Testis (tissue), 3 donors: ENCODE data around the gene MYO1E. TPM values are rescaled to one million over a fixed set of nuclear protein-coding genes. Genes with fewer than 3 reads are reported as not detected.

ENCODE experiments used
- DNase-seq: peaks from one replicate; pipeline ENCODE4 v3.0.0-alpha.2; 2019
- H3K27ac ChIP-seq, 2 donors: fragments of 200-600 bp; sonication (generic); one replicate each; pipeline ENCODE4 v1.5.1; 2019
- H3K27me3 ChIP-seq: fragments of 200-600 bp; sonication (generic); one replicate; pipeline ENCODE4 v1.5.1; 2019
- H3K36me3 ChIP-seq: fragments of 200-600 bp; sonication (generic); one replicate; pipeline ENCODE4 v1.5.1; 2017; ENCODE audit warnings: low read depth; ENCODE audit errors: missing control alignments
- H3K4me1 ChIP-seq: fragments of 200-600 bp; sonication (generic); one replicate; pipeline ENCODE4 v1.5.1; 2019
- H3K4me3 ChIP-seq, 2 donors: fragments of 200-600 bp; sonication (generic); one replicate each; pipeline ENCODE4 v1.5.1; 2017 to 2019
- H3K9me3 ChIP-seq: fragments of 200-600 bp; sonication (generic); one replicate; pipeline ENCODE4 v1.5.1; 2017
- POLR2A ChIP-seq: fragments of 450-650 bp; IDR thresholded peaks from one replicate; pipeline ENCODE4 v1.6.1; 2017; ENCODE audit warnings: antibody characterized with exemption, mild to moderate bottlenecking, moderate library complexity
- WGBS, 2 donors: methylation state at CpG; one replicate each; pipeline ENCODE4 v1.1.5; 2018; 5-methylcytosine and 5-hydroxymethylcytosine counted together
- intact Hi-C: fragments of 100-400 bp; cut with DNase I; formaldehyde crosslinking; loops from one replicate; pipeline ENCODE4 v1.15.1; 2023; ENCODE audit warnings: low total_unique reads
- polyA plus RNA-seq: library from polyadenylated mRNA; stranded (reverse); fragments of 350-450 nt; fragmentation: Illumina TruSeq; extraction: RNeasy Lipid Tissue Mini Kit (QIAGEN cat#74804); gene quantifications from one replicate; pipeline ENCODE4 v1.2.3, GENCODE V29; 2014; ENCODE audit warnings: low read depth, low replicate concordance; ENCODE audit not compliant: insufficient read depth
- total RNA-seq, 2 donors: library from RNA; depleted of rRNA; stranded (reverse); fragments of >200 nt; gene quantifications; one replicate each; pipeline ENCODE4 v1.2.3, GENCODE V29; 2016
- TF ChIP-seq, protein P1 (sequence below), 3 experiments: fragments of 450-650 bp in 2 of 3; fragments of 200-600 bp in 1 of 3; sonication (generic) in 1 of 3; IDR thresholded peaks; one replicate each; pipeline ENCODE4 v1.5.1; 2016 to 2019; ENCODE audit warnings: antibody characterized with exemption in 3 of 3, mild to moderate bottlenecking in 2 of 3, moderate library complexity in 1 of 3

The MYO1E gene
- total and polyA plus RNA-seq, 3 donors from 2014 or later, result 14.3 to 23.4 (median 22.5) TPM

DNA sequence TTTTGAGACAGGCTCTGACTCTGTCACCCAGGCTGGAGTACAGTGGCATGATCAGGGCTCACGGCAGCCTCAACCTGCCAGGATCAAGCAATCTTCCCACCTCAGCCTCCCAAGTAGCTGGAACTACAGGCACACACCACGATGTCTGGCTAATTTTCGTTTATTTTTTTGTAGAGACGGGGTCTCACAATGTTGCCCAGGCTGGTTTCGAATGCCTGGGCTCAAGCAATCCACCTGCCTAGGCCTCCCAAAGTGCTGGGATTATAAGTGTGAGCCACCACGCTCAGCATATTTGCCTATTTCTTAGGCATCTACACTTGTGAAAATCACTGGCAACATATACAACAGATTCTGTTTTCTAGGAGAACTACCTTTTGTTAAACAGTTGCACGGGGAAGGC, 16.9 kb downstream of the MYO1E start:
- Histone ChIP-seq H3K36me3 (no peaks in the 10 kb centered on the region), H3K27ac (no peak overlapping the region), H3K27me3 (no peaks in the 10 kb centered on the region), H3K9me3 (no peaks in the 10 kb centered on the region), H3K4me3 (no peak overlapping the region), H3K4me1 (no peaks in the 10 kb centered on the region)
- no peak for DNase-seq
- intact Hi-C loops, result no loop called here
- WGBS, 2 donors, result 91 to 95% methylated on average over 7 of the region's 7 CpGs
- TF ChIP-seq, protein P1, sequence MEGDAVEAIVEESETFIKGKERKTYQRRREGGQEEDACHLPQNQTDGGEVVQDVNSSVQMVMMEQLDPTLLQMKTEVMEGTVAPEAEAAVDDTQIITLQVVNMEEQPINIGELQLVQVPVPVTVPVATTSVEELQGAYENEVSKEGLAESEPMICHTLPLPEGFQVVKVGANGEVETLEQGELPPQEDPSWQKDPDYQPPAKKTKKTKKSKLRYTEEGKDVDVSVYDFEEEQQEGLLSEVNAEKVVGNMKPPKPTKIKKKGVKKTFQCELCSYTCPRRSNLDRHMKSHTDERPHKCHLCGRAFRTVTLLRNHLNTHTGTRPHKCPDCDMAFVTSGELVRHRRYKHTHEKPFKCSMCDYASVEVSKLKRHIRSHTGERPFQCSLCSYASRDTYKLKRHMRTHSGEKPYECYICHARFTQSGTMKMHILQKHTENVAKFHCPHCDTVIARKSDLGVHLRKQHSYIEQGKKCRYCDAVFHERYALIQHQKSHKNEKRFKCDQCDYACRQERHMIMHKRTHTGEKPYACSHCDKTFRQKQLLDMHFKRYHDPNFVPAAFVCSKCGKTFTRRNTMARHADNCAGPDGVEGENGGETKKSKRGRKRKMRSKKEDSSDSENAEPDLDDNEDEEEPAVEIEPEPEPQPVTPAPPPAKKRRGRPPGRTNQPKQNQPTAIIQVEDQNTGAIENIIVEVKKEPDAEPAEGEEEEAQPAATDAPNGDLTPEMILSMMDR (IDR thresholded peaks at IDR 0.05), result no peak

DNA sequence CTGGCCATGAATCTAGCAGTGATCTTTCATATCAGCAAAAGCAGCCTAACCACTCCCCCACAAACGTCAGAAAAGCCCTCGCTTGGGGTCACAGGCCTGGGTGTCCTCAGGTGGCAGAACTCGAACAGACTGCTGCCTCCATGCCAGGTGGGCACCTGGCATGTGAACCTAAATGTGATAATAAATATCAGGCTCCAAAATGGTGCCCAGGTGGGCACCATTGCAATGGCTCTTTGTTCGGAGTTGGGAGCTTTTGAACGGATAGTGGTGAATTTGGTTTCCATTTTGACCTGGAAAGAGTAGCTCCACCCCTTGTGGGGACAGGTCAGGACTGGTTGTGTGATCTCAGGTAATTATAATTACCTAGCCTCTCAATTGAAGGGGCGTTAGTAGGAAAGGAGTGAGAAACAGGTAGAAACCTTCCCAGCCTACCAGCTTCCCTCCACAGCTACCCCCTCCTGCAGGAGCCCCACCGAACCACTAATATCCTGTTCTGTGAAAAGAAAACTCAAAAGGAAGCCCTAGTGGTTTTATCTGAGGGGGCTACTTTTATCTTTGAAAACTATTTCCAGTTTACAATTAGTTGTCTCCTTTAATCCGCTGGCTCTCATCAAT, 18.1 kb downstream of the MYO1E start:
- Histone ChIP-seq H3K27me3 (no peaks in the 10 kb centered on the region), H3K36me3 (no peaks in the 10 kb centered on the region), H3K9me3 (no peaks in the 10 kb centered on the region), H3K4me1 (no peaks in the 10 kb centered on the region), H3K27ac (no peak overlapping the region), H3K4me3 (no peak overlapping the region)
- TF ChIP-seq, protein P1 (IDR thresholded peaks at IDR 0.05), result no peak
- TF ChIP-seq POLR2A, result no peak
- intact Hi-C loops, result no loop called here
- no peak for DNase-seq
- WGBS, 2 donors, result 75 to 82% methylated on average over 8 of the region's 8 CpGs

DNA sequence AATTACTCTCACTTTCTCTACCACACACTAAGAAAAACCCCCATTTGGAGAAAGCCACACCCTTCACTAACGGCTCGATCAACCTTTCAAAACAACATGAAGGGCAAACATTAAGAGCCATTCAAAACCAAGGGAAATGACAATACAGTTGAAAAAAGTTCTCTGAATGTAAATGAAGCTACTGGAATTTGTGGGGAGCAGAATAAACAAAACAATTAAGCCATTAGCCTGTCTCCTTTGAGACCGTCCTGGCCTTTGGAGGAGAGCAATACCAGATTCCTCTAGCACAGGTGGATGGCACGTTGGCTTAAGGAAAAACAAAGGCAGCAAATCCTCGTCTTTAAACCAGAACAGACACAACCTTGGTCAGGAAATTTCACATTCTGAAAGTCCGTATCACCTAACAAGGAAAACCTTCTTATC, 18.7 kb downstream of the MYO1E start:
- Histone ChIP-seq H3K4me1 (no peaks in the 10 kb centered on the region), H3K27ac (no peak overlapping the region), H3K36me3 (no peaks in the 10 kb centered on the region), H3K4me3 (no peak overlapping the region), H3K27me3 (no peaks in the 10 kb centered on the region), H3K9me3 (no peaks in the 10 kb centered on the region)
- WGBS, 2 donors, result 83 to 87% methylated on average over 6 of the region's 6 CpGs
- TF ChIP-seq POLR2A, result no peak
- TF ChIP-seq, protein P1 (IDR thresholded peaks at IDR 0.05), result no peak
- no peak for DNase-seq
- intact Hi-C loops, result no loop called here

DNA sequence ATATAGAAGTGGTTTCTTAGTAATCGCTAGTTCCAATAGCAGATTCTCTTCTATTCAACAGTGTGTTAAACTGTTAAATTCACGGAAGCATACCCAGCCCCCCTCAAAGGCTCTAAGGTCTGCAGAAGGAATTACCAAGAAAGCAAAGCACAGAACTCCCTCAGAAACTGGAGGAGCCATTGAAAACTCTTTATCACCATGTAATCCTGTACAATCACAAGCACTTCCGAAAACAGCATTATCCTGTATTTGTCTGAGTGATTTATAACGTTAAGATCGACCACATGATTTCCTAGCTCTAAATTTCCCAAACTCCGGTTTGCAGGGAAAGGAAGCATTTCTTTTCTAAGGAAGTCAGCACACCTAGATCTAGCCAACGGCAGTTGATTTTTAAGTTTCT, 20.0 kb downstream of the MYO1E start:
- no peak for DNase-seq
- intact Hi-C loops, result no loop called here
- H3K4me1 ChIP-seq, result no peaks in the 10 kb centered on the region
- WGBS, 2 donors, result 35% methylated on average over 7 of the region's 7 CpGs
- no peaks in the 10 kb centered on the region for H3K27me3 ChIP-seq
- no peaks in the 10 kb centered on the region for H3K36me3 ChIP-seq
- H3K27ac ChIP-seq, result no peak overlapping the region
- no peak overlapping the region for H3K4me3 ChIP-seq
- TF ChIP-seq POLR2A, result no peak
- TF ChIP-seq, protein P1 (IDR thresholded peaks at IDR 0.05), result no peak
- no peaks in the 10 kb centered on the region for H3K9me3 ChIP-seq

DNA sequence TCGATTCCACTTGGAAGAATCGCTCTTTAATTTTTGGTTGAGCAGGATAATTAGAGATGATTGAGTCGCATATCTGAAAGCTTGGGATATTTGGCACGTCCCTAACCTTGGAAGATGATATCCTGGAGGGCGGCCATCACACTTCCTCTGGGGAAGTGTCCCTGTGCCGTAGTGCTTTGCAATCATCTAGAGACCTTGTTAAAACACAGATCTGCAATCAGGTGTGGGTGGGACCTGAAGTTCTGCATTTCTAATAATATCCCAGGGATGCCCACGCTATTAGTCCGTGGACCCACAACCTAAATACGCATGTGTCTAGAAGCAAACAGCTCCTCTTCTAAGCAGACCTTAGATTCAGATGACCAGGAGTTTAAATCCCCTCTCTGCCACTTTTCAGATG, 20.5 kb downstream of the MYO1E start:
- Histone ChIP-seq H3K4me1 (no peaks in the 10 kb centered on the region), H3K27me3 (no peaks in the 10 kb centered on the region), H3K36me3 (no peaks in the 10 kb centered on the region), H3K27ac (no peak overlapping the region), H3K9me3 (no peaks in the 10 kb centered on the region), H3K4me3 (no peak overlapping the region)
- 55 to 61% methylated on average over 9 of the region's 9 CpGs for WGBS, 2 donors
- intact Hi-C loops, result no loop called here
- no peak for DNase-seq
- no peak for TF ChIP-seq POLR2A
- TF ChIP-seq, protein P1 (IDR thresholded peaks at IDR 0.05), result no peak
